Vagina (tissue), 2 donors: Measurements from ENCODE around the gene DCUN1D2.

Experiments used
- CTCF ChIP-seq, 3 experiments: fragments of 450-650 bp in 2 of 3; fragments of 200-600 bp in 1 of 3; sonication (generic) in 1 of 3; IDR thresholded peaks; one replicate each; pipeline ENCODE4 v1.5.1; 2017 to 2019; ENCODE audit warnings: antibody characterized with exemption in 3 of 3, mild to moderate bottlenecking in 2 of 3, moderate library complexity in 2 of 3
- POLR2A ChIP-seq, 2 donors: fragments of 450-650 bp; IDR thresholded peaks; one replicate each; pipeline ENCODE4 v1.6.1; 2017; ENCODE audit warnings: antibody characterized with exemption in 2 of 2, mild to moderate bottlenecking in 2 of 2, moderate library complexity in 2 of 2
- POLR2AphosphoS5 ChIP-seq, 2 donors: sonication (generic); formaldehyde crosslinking; IDR thresholded peaks; one replicate each; pipeline ENCODE4 v1.9.0; 2017; ENCODE audit warnings: antibody characterized with exemption in 2 of 2, mild to moderate bottlenecking in 2 of 2, low read depth in 1 of 2; ENCODE audit not compliant: insufficient read depth in 1 of 2

- no peak for TF ChIP-seq CTCF (IDR thresholded peaks at IDR 0.05)
- no peak for TF ChIP-seq POLR2A (IDR thresholded peaks at IDR 0.05)
- TF ChIP-seq POLR2AphosphoS5 (IDR thresholded peaks at IDR 0.05; ENCODE audit: insufficient read depth in 1 of 2, low read depth in 1 of 2) = no peak
Measured at GRCh38 chr13:113476811-113477210, 13.7 kb downstream of the DCUN1D2 start.
